ENCODE results near the gene KRTAP9-9.
"Not testable (repeated sequence)": the region's sequence is repeated elsewhere in the genome, so short reads cannot be mapped to it uniquely, and the experiment has no call there.

The KRTAP9-9 gene

GRCh38 chr17:41255381-41256290 lies at the start of gene KRTAP9-9:
Gene KRTAP9-9, plus strand, starts transcription at chr17:41255384.
- DNase-seq (ENCODE audit: low spot score) = not testable (repeated sequence)

DNA sequence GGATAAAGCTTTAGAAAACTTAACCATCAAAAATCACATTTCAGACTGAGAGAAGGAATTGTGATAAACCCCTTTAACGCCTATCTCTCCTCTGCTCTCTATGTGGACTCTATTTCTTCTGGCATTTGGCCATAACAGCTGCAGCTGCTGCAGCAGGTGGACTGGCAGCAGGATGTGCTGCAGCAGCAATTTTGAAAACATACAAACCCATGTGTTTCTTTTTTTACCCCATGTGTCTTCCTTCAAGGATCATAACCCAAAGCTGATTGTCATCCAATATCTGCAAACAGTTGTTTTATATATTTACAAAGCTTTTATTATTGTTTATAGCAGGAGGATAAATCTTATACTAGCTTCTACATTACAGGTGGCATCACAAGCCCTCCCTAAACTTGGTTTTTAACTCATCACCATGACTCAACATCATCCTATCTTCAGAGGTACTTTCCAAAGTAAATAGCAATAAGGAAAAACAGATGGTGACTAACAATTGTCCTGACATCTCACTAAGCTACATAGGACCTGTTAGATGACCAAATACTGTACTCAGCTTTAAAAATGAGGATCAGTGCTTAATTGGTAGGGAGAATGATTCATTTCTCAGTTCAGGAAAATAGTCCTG lies 43.2 kb upstream of the KRTAP9-9 start:
- DNase-seq (ENCODE audit: low spot score) = no peak

- no peak for DNase-seq (ENCODE audit: low spot score)
Measured at GRCh38 chr17:41212524-41213169, 42.5 kb upstream of the KRTAP9-9 start.

DNA sequence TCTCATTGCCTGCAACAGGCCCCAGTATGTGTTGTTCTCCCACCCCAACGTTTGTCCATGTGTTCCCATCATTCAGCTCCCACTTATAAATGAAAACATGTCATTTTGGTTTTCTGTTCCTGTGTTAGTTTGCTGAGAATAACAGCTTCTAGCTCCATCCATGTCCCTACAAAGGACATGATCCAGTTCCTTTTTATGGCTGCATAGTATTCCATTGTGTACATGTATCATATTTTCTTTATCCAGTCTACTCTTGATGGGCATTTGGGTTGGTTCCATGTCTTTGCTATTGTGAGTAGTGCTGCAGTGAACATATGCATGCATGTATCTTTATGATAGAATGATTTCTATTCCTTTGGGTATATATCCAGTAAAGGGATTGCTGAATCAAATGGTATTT lies 39.5 kb upstream of the KRTAP9-9 start:
- no peak for DNase-seq (ENCODE audit: low spot score)

DNA sequence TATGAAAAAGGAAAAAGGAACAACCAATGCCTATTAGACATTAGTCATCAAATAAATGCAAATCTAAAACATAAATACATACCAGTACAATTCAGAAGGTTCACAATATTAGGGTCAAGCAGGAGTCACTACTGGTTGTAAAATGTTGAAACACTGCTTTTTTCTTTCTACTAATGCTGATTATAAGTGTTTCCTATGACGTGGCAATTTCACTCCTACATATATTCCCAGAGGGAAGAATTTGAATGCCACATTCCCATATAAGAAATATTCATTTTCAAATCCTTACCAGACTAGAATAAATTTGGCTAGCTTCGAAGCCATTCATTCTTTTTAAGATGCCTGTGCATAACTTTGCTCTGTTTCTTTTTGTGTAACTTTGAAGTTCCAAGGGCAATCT lies 31.4 kb upstream of the KRTAP9-9 start:
- no peak for DNase-seq (ENCODE audit: low spot score)

DNA sequence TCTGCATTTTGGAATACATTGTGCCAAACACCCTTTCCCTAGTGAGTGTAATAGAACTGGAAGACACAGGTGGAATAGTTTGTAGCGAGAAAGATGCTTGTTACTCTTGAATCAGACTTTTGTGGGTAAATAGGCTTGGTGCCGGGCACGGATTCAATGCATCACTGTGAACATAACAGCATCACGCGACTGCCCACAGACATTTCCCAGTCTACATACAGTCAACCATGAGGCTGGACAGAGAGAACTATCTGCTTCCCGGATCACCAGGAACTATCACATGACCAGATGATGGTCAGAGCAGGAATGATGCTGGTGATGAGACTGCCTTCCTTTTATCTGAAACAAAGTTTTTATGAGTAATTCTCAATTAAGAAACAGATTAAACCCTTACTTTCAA lies 29.1 kb upstream of the KRTAP9-9 start:
- no peak for DNase-seq (ENCODE audit: low spot score)

GRCh38 chr17:41226598-41227095 lies 28.5 kb upstream of the KRTAP9-9 start, which contains the start of gene KRTAP9-2:
Gene KRTAP9-2, plus strand, starts transcription at chr17:41226648. Its CDS starts 7 bp downstream, at chr17:41226655.
- not testable (repeated sequence) for DNase-seq (ENCODE audit: low spot score)

GRCh38 chr17:41230094-41230493 lies 25.1 kb upstream of the KRTAP9-9 start:
- DNase-seq (ENCODE audit: low spot score) = no peak

GRCh38 chr17:41231731-41232130 lies 23.5 kb upstream of the KRTAP9-9 start:
- no peak for DNase-seq (ENCODE audit: low spot score)

- DNase-seq (ENCODE audit: low spot score) = not testable (repeated sequence)
Measured at GRCh38 chr17:41232399-41233105, 22.6 kb upstream of the KRTAP9-9 start, which contains the start of gene KRTAP9-3. Gene KRTAP9-3, plus strand, starts transcription at chr17:41232449. Its CDS starts 53 bp downstream, at chr17:41232502.

GRCh38 chr17:41237116-41237515 lies 18.1 kb upstream of the KRTAP9-9 start:
- DNase-seq (ENCODE audit: low spot score) = not testable (repeated sequence)

GRCh38 chr17:41237949-41238437 lies 17.2 kb upstream of the KRTAP9-9 start, which contains the start of gene KRTAP9-8:
Gene KRTAP9-8, plus strand, starts transcription at chr17:41237999. Its CDS starts 53 bp downstream, at chr17:41238052.
- not testable (repeated sequence) for DNase-seq (ENCODE audit: low spot score)

DNA sequence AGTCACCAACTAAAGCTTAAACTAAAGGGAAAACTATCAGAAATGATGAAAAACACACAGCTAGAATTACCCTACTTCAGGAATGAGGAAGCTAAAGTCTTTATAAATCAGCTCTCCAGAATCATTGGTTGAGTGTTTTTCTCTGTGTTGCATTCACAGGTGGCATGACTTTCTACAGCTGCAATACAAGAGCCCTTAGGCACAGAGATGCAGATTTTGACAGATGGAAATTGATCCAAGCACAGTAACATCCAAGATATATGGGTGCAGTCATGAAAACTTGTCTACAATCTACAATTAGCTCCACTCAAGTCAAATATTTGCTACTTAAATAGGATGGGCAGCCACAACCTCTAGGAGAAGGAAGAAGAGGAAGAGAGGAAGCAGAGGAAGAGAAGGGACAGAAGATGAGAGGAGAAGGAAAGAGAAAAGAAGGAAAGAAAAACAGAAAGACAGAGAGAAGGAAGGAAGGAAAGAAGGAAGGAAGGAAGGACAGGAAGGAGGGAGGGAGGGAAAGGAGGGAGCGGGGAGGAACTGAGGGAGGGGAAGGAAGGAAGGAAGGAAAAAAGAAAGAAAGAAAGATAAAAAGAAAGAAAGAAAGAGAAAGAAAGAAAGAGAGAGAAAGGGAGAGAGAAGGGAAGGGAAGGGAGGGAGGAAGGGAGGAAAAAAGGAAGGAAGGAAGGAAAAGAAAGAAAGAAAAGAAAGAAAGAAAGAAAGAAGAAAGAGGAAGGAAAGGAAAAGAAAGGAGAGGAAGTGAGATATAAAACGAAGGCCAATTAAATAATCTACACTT lies 8.0 kb upstream of the KRTAP9-9 start:
- not testable (repeated sequence) for DNase-seq (ENCODE audit: low spot score)

DNA sequence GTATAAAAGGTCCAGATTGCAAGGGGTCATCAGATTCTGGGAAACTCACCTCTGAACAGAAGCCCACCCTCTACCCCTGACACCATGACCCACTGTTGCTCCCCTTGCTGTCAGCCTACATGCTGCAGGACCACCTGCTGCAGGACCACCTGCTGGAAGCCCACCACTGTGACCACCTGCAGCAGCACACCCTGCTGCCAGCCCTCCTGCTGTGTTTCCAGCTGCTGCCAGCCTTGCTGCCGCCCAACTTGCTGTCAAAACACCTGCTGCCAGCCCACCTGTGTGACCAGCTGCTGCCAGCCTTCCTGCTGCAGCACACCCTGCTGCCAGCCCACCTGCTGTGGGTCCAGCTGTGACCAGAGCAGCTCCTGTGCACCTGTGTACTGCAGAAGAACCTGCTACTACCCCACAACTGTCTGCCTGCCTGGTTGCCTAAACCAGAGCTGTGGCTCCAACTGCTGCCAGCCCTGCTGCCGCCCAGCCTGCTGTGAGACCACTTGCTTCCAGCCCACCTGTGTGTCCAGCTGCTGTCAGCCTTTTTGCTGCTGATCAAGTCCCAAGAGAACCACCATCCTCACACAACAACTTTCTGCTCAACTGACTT lies 5.4 kb upstream of the KRTAP9-9 start, which contains the start of gene KRTAP9-4:
TSS of gene KRTAP9-4 (plus strand) at position 51 of the 604 bp plus-strand sequence. CDS start at position 85, 34 bp downstream.
- DNase-seq (ENCODE audit: low spot score) = not testable (repeated sequence)

- DNase-seq (ENCODE audit: low spot score) = no peak
Measured at GRCh38 chr17:41251261-41251660, 3.9 kb upstream of the KRTAP9-9 start.

GRCh38 chr17:41254861-41255260 lies 323 bp upstream of the KRTAP9-9 start:
- DNase-seq (ENCODE audit: low spot score) = no peak

- no peak for DNase-seq (ENCODE audit: low spot score)
Measured at GRCh38 chr17:41256291-41256685, 1.1 kb downstream of the KRTAP9-9 start.

DNA sequence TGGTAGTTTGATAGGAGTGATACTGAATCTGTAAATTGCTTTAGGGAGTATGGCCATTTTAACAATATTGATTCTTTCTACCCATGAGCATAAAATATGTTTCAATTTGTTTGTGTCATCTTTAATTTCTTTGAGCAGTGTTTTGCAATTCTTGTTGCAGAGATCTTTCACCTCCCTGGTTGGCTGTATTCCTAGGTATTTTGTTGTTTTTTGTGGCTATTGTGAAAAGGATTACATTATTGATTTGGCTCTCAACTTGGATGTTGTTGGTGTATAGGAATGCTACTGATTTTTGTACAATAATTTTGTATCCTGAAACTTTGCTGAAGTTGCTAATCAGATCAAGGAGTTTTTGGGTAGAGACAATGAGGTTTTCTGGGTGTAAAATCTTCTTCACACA lies 3.2 kb downstream of the KRTAP9-9 start:
- no peak for DNase-seq (ENCODE audit: low spot score)

GRCh38 chr17:41263212-41263611 lies 8.0 kb downstream of the KRTAP9-9 start:
- DNase-seq (ENCODE audit: low spot score) = no peak

DNA sequence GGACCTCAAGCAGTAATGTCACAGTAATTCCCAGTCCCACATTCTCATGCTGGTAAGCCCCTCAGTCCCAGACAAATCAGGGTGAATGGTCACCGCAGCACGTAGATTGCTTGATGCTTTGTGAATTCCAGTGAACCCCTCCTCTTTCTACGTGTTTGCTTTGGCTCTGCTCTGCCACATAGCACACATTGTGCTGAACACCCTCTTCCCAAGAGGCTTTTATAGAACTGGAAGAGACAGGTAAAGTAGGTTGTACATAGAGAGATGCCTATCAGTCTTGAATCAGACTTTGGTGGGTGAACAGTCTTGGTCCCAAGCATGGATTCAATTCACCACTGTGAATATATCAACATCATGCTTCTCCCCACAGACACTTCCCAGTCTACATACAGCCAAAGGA lies 9.4 kb downstream of the KRTAP9-9 start:
- no peak for DNase-seq (ENCODE audit: low spot score)

Measured in ecto neural progenitor cell (in vitro differentiated cells).